Dendritic cell treated with granulocyte-macrophage colony-stimulating factor and Interleukin-4, amounts not matched to agents 40 ng/mL and 50 ng/mL, for 4 days (primary cell): ENCODE measurements around the gene EPHA4.

ENCODE experiments used
- H3K27ac Mint-ChIP-seq: one replicate; pipeline ENCODE4 v1.8.0; 2022; ENCODE audit warnings: mild to moderate bottlenecking, mixed read lengths
- H3K27me3 Mint-ChIP-seq: one replicate; pipeline ENCODE4 v1.8.0; 2022; ENCODE audit warnings: mild to moderate bottlenecking, mixed read lengths
- H3K36me3 Mint-ChIP-seq: one replicate; pipeline ENCODE4 v1.8.0; 2022; ENCODE audit warnings: low read depth, mixed read lengths
- H3K4me1 Mint-ChIP-seq: one replicate; pipeline ENCODE4 v1.8.0; 2022; ENCODE audit warnings: low read depth, mixed read lengths
- H3K4me3 Mint-ChIP-seq: one replicate; pipeline ENCODE4 v1.8.0; 2022; ENCODE audit warnings: mild to moderate bottlenecking, moderate library complexity, mixed read lengths
- H3K9me3 Mint-ChIP-seq: one replicate; pipeline ENCODE4 v1.8.0; 2022; ENCODE audit warnings: mixed read lengths
- intact Hi-C: fragments of 100-400 bp; cut with micrococcal nuclease; formaldehyde crosslinking; loops from one replicate; pipeline ENCODE4 v1.15.0; 2022

Gene EPHA4

DNA sequence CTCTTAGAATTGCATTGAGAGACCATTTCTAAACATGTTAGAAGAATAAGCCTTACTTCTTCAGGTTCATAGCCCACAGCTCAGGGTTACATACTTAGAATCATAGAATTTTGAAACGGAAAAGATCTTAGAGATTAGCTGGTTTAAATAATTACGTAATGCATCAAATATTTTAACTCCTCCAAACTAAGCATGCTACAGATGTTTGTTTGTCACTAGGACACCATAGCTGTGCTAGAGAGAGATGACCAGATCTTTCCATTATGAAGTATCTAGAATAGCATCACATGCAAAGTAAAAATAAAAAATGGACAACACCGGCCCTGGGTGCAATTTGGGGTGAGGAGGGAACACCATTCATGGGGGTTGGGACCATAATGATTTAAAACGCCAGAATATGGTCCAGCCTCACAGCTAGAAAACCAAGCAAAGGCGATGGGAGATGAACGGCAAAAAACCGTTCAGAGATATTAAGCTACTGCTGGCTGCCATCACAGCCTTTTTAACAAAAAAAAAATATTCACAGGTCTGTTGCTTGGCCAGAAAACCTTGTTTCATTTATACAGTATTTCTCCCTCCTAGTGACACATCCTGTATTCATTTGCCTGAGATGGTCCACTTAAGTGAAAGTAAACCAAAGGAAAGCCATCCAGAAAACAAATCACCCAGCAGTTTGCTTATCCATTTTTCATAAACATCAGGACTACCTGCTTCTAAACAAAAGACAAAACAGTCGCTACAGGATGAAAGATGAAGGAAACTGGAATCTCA, 94.2 kb downstream of the EPHA4 start:
- Mint-ChIP-seq H3K27ac (no peak overlapping the region), H3K4me1 (no peaks in the 10 kb centered on the region), H3K27me3 (no peaks in the 10 kb centered on the region), H3K4me3 (no peak overlapping the region), H3K36me3 (no peaks in the 10 kb centered on the region), H3K9me3 (no peaks in the 10 kb centered on the region)
- intact Hi-C loops: no loop called here

DNA sequence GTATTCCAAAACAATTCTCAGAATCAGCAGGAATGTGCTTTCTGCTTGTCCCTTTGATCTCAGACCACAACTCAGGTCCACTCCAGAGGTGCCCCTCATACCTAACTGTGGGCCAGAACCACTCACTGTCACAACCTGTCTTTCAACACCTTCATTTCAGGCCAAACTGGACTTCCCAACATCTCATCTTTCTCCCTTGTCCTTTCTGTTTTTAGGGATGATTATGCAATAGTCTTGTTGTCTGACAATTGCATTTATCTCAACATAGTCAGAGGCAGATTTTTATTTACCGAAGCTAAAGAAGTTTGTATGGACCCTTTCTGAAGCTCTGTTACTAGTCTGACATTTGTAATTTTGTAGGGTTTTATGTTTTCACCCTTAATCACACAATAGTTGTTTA, 95.9 kb downstream of the EPHA4 start:
- intact Hi-C loops: no loop called here
- Mint-ChIP-seq H3K9me3 (no peaks in the 10 kb centered on the region), H3K4me1 (no peaks in the 10 kb centered on the region), H3K27me3 (no peaks in the 10 kb centered on the region), H3K4me3 (no peak overlapping the region), H3K27ac (no peak overlapping the region), H3K36me3 (no peaks in the 10 kb centered on the region)

DNA sequence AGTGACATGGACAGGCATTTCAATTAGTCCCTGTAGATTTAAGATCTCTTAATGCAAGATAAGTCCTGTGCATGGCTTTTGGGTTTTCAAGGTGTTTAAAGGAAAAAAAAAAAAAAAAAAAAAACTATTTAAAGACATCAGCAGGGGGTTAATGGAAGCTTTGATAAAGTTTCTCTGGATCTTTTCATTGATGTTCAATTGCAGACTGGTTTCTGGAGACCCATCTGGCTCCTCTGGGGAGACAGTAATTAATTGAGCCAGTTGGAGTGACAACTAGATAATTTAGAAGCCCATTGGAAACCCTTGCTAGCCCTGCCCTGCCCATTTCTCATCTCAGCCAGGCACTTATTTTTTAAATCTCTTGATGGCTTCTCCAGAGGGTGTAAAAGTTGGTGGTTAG, 98.7 kb downstream of the EPHA4 start:
- H3K9me3 Mint-ChIP-seq: no peaks in the 10 kb centered on the region
- no peak overlapping the region for H3K4me3 Mint-ChIP-seq
- no peaks in the 10 kb centered on the region for H3K27me3 Mint-ChIP-seq
- H3K36me3 Mint-ChIP-seq: no peaks in the 10 kb centered on the region
- no peaks in the 10 kb centered on the region for H3K4me1 Mint-ChIP-seq
- H3K27ac Mint-ChIP-seq: no peak overlapping the region
- intact Hi-C loops: no loop called here

DNA sequence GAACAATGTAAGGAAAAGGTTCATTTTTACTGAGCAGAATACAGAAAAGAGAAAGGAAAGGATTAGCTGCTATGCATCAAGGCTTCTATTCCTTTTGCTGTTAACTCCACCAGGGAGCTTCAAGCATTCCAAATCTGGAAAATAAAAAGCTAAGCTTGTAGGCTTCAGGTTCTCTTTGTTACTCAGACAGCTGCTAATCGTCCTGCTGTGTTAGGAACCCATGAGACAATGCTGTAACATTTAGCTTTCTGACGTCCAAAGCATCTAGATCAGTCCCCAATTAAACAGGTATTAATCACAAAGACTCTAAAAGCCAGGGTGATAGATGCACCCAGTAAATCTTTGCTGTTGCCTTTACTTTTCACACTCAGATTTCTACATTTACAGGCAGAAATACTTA, 103.8 kb downstream of the EPHA4 start:
- Mint-ChIP-seq H3K4me1 (no peaks in the 10 kb centered on the region), H3K27ac (no peak overlapping the region), H3K27me3 (no peaks in the 10 kb centered on the region), H3K9me3 (no peaks in the 10 kb centered on the region), H3K36me3 (no peaks in the 10 kb centered on the region), H3K4me3 (no peak overlapping the region)
- intact Hi-C loops: no loop called here

DNA sequence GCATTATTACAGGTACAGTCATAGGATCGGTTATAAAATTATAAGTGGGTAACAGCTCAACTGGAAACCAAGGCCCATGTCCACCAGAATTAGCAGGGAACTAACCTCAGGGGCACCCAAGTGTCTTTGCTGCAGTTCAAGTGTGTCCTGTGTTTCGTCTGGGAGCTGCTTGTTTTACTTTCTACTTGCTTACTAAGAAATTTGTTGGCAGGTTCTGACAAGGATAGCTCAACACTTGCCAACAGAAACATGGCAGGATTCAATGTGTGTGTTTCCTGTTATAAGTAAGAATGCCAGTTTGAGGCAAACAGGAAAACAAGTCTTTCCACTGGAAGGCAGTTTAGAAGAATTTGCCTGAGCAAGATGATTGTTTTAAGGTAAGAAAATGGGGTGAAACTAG, 104.5 kb downstream of the EPHA4 start:
- Mint-ChIP-seq H3K9me3 (no peaks in the 10 kb centered on the region), H3K4me3 (no peak overlapping the region), H3K27ac (no peak overlapping the region), H3K27me3 (no peaks in the 10 kb centered on the region), H3K4me1 (no peaks in the 10 kb centered on the region), H3K36me3 (no peaks in the 10 kb centered on the region)
- intact Hi-C loops: no loop called here

DNA sequence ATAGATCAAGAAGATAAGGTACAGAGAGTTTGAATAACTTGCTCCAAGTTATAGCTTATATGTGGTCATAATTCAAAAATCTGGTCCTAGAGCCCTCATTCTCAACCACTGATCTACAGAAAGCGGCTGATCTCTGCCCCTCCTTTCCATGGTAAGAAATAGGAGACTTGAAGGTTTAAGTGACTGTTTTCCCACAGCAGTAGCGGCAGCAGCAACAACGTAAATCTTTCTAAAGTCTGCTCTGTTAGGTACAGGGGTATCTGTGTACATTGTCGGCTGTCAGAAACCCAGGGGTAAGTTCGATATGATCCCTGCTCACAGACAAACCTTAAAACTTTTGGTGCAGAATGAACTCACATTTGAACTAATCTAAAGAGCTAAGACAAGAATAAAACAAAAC, 105.4 kb downstream of the EPHA4 start:
- Mint-ChIP-seq H3K27me3 (no peaks in the 10 kb centered on the region), H3K36me3 (no peaks in the 10 kb centered on the region), H3K27ac (no peak overlapping the region), H3K4me3 (no peak overlapping the region), H3K4me1 (no peaks in the 10 kb centered on the region), H3K9me3 (no peaks in the 10 kb centered on the region)
- intact Hi-C loops: no loop called here

DNA sequence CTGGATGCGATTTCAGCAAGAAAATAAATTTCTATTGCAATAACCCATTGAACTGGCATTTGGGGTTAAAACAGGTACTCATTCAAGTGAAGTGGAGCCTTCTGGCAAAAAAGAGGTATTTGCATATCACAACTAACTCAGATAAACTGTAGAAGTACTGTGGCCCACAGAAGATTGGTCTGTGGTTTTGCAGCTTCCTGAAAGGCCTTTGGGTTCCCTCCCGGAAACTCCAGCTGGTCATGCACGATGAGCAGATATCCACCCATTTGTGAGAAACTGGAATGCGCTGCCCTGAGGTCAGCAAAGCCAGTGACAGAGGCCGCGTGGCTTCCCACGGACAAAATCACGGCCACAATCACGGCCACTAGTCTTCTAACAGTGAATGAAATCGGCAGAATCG, 106.3 kb downstream of the EPHA4 start:
- no peaks in the 10 kb centered on the region for H3K9me3 Mint-ChIP-seq
- no peaks in the 10 kb centered on the region for H3K4me1 Mint-ChIP-seq
- no peak overlapping the region for H3K27ac Mint-ChIP-seq
- H3K27me3 Mint-ChIP-seq: no peaks in the 10 kb centered on the region
- H3K36me3 Mint-ChIP-seq: no peaks in the 10 kb centered on the region
- intact Hi-C loops: no loop called here
- H3K4me3 Mint-ChIP-seq: no peak overlapping the region

DNA sequence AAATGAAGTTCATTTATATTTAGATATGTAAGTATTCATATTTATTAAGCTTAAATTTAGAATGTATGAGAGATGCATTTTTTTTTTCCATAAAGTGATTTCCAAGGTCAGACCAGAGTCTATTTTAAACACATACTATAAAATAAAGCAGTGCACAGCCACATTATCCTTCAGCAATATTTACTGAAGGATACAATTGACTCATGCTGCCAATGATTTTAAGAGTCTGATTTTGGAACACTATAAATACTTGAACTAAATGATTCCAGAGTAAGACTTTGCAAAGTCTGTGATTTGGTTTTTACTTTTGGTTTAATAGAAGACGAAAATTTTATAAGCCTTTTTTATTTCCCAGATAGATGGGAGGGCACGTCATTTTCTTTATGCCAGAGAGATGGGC, 107.1 kb downstream of the EPHA4 start:
- intact Hi-C loops: no loop called here
- no peaks in the 10 kb centered on the region for H3K9me3 Mint-ChIP-seq
- no peak overlapping the region for H3K27ac Mint-ChIP-seq
- no peak overlapping the region for H3K4me3 Mint-ChIP-seq
- H3K4me1 Mint-ChIP-seq: no peaks in the 10 kb centered on the region
- H3K27me3 Mint-ChIP-seq: no peaks in the 10 kb centered on the region
- no peaks in the 10 kb centered on the region for H3K36me3 Mint-ChIP-seq

DNA sequence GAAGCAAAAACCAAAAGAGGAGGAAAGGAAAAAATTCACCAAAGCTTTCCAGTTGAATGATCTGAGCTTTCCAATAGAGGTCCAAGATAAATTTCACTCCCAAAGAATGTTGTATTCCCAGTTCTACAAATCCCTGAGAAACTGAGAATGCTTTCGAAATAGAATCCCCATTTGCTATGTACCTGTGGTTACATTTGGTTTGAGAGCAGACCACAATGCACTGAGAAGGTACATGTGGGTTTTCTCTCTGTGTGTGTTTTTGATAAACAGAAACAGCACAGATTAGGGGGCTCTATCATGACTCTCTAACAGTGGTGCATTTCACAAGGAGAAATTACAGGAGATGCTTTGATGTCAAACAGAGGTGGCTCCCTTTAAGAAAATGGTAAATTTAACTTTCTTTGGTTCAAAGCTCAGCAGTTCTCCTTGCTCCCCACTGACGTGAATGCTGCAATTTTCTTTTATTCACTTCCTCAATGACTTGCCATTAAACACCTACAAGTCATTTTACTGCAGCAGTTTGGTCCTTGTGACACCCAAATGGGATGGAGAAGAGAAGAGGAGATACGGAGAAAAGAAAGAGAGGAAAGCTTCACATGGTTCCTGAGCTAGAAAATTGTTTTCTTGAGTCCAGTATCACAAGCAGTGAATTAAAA, 108.7 kb downstream of the EPHA4 start:
- Mint-ChIP-seq H3K4me3 (no peak overlapping the region), H3K27ac (no peak overlapping the region)

DNA sequence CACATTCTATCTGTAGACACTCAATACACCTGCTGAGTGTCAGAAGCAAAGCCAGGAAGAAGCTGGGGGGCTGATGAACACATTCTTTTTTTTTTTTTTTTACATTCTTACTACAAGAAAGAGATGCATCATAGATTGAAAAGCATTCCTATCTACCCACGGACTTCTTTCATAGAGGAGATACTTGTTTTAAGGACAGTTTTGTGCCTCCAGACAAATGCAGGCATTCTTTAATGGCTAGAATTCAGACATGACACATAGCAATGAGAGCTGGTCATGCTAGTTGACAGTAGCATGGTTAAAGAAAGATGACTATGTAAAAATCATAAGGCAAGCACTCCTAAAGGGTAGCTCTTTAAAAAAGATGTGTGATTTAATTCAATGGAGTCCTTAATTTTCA, 110.2 kb downstream of the EPHA4 start:
- H3K27ac Mint-ChIP-seq: no peak overlapping the region
- H3K9me3 Mint-ChIP-seq: no peaks in the 10 kb centered on the region
- no peaks in the 10 kb centered on the region for H3K4me1 Mint-ChIP-seq
- H3K4me3 Mint-ChIP-seq: no peak overlapping the region
- intact Hi-C loops: no loop called here
- no peaks in the 10 kb centered on the region for H3K36me3 Mint-ChIP-seq
- no peaks in the 10 kb centered on the region for H3K27me3 Mint-ChIP-seq

More for the DNA sequence above, 108.7 kb downstream of the EPHA4 start:
- intact Hi-C loops: no loop called here
- Mint-ChIP-seq H3K36me3 (no peaks in the 10 kb centered on the region), H3K27me3 (no peaks in the 10 kb centered on the region), H3K4me1 (no peaks in the 10 kb centered on the region), H3K9me3 (no peaks in the 10 kb centered on the region)

DNA sequence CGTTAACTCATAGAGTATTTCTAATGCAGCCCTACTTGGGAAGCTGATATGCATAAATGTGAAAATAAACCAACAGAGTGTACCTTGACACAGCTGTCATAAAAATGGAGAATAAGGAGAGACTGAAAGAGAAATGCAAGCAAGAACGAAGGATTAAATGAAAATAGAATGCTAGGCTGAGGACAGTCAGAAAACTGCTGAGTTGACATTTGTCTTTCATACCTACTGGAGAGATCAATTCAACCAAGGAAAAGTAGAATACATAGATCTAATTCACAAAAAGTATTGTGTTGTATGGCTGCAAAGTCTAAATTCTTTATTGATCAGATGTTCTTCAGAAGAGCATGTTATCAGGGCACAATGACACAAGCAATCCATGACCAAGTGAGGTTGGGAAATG, 112.0 kb downstream of the EPHA4 start:
- H3K4me3 Mint-ChIP-seq: no peak overlapping the region
- no peaks in the 10 kb centered on the region for H3K4me1 Mint-ChIP-seq
- H3K27me3 Mint-ChIP-seq: no peaks in the 10 kb centered on the region
- intact Hi-C loops: no loop called here
- no peaks in the 10 kb centered on the region for H3K9me3 Mint-ChIP-seq
- no peak overlapping the region for H3K27ac Mint-ChIP-seq
- no peaks in the 10 kb centered on the region for H3K36me3 Mint-ChIP-seq

DNA sequence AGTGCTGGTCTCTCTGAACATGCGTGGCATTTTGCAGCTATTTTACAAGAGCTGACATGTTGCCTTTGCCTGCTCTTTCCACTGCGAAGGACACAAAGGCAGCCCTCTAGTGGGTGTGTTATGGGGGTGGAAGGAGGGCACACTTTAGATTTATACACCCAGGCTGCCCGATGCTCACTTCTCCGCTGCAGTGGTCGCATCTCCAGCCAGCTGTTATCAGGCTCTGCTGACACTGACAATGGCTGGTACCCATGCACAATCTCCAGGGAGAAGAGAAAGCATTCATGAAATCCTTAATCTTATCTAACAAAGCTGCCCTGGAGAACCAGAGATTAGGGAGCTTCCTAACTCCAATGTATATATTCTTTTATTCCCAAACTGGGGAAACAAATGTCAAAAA, 113.5 kb downstream of the EPHA4 start:
- Mint-ChIP-seq H3K4me3 (no peak overlapping the region), H3K27ac (no peak overlapping the region), H3K4me1 (no peaks in the 10 kb centered on the region), H3K27me3 (no peaks in the 10 kb centered on the region), H3K36me3 (no peaks in the 10 kb centered on the region), H3K9me3 (no peaks in the 10 kb centered on the region)
- intact Hi-C loops: no loop called here

DNA sequence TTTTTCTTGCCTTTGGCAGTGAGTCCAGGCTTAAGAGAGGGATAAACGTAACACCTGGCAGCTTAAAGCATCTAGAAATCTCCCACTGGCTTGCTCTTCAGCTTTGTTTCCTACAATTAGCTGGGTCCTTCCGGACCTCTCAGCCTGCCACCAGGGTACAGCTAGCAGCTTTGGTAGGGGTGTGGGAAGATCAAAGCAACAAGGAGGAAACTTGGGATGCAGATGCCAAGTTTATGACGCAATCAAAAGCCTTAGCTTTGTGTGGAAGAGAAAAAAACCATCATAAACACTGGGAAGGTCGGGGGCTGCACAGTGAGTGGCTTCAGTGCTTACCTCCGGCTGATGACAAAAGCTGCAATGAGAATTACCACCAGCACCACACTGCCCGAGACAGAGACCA, 116.9 kb downstream of the EPHA4 start:
- Mint-ChIP-seq H3K9me3 (no peaks in the 10 kb centered on the region), H3K4me1 (no peaks in the 10 kb centered on the region), H3K4me3 (no peak overlapping the region), H3K27ac (no peak overlapping the region), H3K36me3 (no peaks in the 10 kb centered on the region), H3K27me3 (no peaks in the 10 kb centered on the region)
- intact Hi-C loops: no loop called here

DNA sequence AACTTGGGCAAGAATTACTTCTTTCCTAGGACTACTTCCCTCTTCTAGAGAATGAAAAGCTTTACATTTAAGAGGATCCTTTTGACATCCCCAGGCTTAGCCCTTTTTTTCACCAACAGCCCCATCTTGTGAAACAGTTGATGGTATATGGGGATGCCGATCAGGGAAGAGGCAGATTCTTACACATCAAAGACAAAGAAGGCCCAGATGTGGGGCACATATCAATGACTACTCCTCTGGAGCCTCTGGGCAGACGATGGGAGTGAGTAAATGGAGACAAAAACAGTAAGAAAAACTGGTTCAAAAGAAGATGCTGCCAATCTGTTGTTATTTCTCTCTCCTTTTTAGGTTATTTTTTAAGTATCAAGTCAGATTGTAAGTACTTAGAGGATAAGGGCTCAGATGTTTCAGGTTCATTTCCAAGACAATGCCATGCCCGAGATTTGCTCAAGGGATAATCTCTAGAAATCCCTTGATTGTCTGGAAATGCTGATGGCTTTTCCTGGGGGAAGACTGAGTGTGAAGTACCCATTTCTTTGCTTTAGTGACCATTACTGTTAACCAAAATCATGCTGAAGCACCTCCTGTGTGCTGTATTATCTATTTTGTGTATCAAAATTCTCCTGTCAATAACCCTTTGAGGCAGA, 117.5 kb downstream of the EPHA4 start:
- Mint-ChIP-seq H3K36me3 (no peaks in the 10 kb centered on the region), H3K27me3 (no peaks in the 10 kb centered on the region), H3K4me1 (no peaks in the 10 kb centered on the region), H3K4me3 (no peak overlapping the region), H3K27ac (no peak overlapping the region), H3K9me3 (no peaks in the 10 kb centered on the region)
- intact Hi-C loops: no loop called here
